Activated CD4-positive, alpha-beta memory T cell treated with anti-CD3 and anti-CD28 coated beads for 36 hours (primary cell): ENCODE results near the gene SPATA20. TPM values are rescaled to one million over a fixed set of nuclear protein-coding genes. Genes with fewer than 3 reads are reported as not detected.

ENCODE experiments used
- CTCF ChIA-PET: fragments of 350-600 bp; sonication (Branson Sonifier 250); formaldehyde crosslinking; loops from one replicate; lab custom pipeline; 2021; ENCODE audit warnings: antibody characterized with exemption, inconsistent platforms; lab: Charles Lee
- POLR2A ChIA-PET: fragments of 350-600 bp; sonication (Branson Sonifier 250); formaldehyde crosslinking; loops from one replicate; lab custom pipeline; 2021; ENCODE audit warnings: antibody characterized with exemption; lab: Charles Lee
- DNase-seq: peaks from one replicate; pipeline ENCODE4 v3.0.0-alpha.2; 2020
- H3K27ac Mint-ChIP-seq: one replicate; pipeline ENCODE4 v1.8.0; 2021; ENCODE audit warnings: mixed read lengths
- H3K27me3 Mint-ChIP-seq: one replicate; pipeline ENCODE4 v1.8.0; 2021; ENCODE audit warnings: mixed read lengths
- H3K36me3 Mint-ChIP-seq: one replicate; pipeline ENCODE4 v1.8.0; 2021; ENCODE audit warnings: mixed read lengths
- H3K4me1 Mint-ChIP-seq: one replicate; pipeline ENCODE4 v1.8.0; 2021; ENCODE audit warnings: low read depth, mixed read lengths
- H3K4me3 Mint-ChIP-seq: one replicate; pipeline ENCODE4 v1.8.0; 2021; ENCODE audit warnings: mild to moderate bottlenecking, mixed read lengths
- H3K9me3 Mint-ChIP-seq: one replicate; pipeline ENCODE4 v1.8.0; 2021; ENCODE audit warnings: mixed read lengths
- intact Hi-C: fragments of 100-400 bp; cut with micrococcal nuclease; formaldehyde crosslinking; loops from one replicate; pipeline ENCODE4 v1.15.1; 2023
- total RNA-seq, 2 experiments: library from RNA; stranded (reverse); gene quantifications; one replicate each; pipeline ENCODE4 v1.2.3, GENCODE V29; 2021

SPATA20 gene
- total RNA-seq, 2 experiments from 2014 or later: 22.8 to 23.4 TPM

DNA sequence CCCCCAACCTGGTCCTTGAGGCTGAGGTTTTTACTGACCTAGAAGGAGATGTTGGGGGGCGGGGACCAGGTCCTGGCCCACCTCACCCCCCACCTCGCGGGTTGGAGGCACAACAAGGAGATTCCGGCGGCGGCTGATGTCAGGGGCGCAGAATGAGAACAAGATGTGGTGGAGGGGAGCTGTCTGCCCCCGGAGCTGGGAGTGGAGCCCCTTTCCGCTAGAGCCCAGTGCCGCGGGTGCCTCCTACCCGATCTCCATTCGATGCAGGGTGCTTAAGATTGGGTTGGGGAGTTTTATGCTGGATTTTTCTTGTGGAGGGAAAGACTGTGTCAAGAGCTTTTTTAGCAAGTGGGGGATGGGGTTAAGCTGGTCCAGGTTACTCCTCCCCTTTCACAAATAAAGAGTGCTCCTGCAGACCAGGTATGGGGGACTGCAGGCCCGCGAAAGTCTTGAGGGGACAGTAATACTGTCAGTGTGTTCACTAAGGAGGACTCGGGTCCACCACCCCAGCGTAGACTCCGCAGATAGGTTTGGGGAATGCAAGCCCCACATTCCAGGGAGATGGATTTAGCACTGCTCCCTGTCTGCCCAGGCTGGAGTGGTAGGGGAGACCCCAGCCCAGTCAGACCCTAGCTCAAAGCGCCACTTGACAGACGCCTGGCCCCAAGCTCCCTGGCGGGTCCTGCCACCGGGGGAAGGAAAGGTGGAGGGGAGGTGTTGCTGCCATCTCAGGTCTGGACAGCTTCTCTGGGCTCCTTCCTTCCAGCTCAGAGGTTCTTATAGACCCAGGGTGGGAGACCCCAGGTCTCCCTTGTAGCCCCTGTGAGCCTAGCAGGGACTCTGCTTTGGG, 15.5 kb downstream of the SPATA20 start:
- Mint-ChIP-seq H3K27me3 (peaks cover 61% of the 10 kb centered on the region), H3K4me3 (peak overlapping the region; percentile 25), H3K4me1 (peaks cover 22% of the 10 kb centered on the region), H3K9me3 (no peaks in the 10 kb centered on the region), H3K27ac (no peak overlapping the region), H3K36me3 (no peaks in the 10 kb centered on the region)
- ChIA-PET CTCF (interaction anchor here (0.6 to 1.5 kb wide), 5 partner anchors 16 to 65 kb away, joined by 3 to 4 read pairs (median 3); partner anchors contain the start of gene SPATA20), POLR2A (no interaction called here)
- intact Hi-C loops: no loop called here
- no peak for DNase-seq

DNA sequence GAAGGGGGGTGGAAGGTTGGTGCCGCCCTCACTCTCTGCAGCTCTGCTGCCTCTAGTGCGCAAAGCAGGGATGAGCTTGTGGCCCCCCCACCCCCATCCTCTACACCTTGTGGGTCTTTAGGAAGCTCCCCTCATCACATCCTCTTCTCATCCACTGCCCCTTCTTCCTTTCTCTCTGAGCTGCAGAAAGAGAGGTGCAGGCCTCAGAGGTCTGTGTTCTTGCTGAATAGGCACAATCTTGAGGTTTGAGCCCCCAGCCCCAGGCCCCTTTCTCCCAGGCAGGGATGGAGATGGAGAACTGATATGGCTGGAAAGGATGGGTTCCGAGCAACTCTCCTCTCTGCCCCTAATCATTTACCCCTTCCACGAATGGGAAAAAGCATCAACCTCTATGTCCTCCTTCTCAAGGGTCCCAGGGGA, 16.1 kb downstream of the SPATA20 start:
- intact Hi-C loops: no loop called here
- DNase-seq: no peak
- no peak overlapping the region for H3K27ac Mint-ChIP-seq

DNA sequence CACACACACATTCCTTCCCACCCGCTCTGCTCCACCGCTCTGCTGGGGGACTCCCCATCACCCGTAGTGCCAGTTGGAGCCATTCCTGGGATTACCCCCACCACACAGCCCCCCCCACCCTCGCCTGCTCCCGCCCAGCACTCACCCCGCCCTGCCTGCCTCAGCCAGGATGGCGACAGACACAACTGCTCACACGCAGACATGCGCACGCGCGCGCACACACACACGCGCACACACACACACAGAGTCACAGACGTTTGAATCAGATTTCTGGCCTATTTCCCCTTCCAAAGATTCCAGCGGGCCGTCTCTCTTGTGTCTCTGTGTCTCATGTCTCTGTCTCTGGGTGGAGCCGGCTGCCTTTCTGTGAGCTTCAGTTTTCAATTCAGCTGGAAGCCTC, 17.9 kb downstream of the SPATA20 start:
- Mint-ChIP-seq H3K4me1 (peaks cover 16% of the 10 kb centered on the region), H3K4me3 (no peak overlapping the region), H3K9me3 (no peaks in the 10 kb centered on the region), H3K36me3 (no peaks in the 10 kb centered on the region), H3K27ac (no peak overlapping the region), H3K27me3 (peaks cover 41% of the 10 kb centered on the region)
- no peak for DNase-seq
- CTCF ChIA-PET: no interaction called here
- intact Hi-C loops: no loop called here
- POLR2A ChIA-PET: no interaction called here

More for the DNA sequence above, 16.1 kb downstream of the SPATA20 start:
- Mint-ChIP-seq H3K27me3 (peaks cover 54% of the 10 kb centered on the region), H3K4me1 (peaks cover 22% of the 10 kb centered on the region), H3K36me3 (no peaks in the 10 kb centered on the region), H3K4me3 (no peak overlapping the region), H3K9me3 (no peaks in the 10 kb centered on the region)
- CTCF ChIA-PET: interaction anchor here (0.6 to 1.5 kb wide), 4 partner anchors 16 to 65 kb away, joined by 3 to 4 read pairs (median 3); partner anchors contain the start of gene SPATA20
- POLR2A ChIA-PET: no interaction called here

DNA sequence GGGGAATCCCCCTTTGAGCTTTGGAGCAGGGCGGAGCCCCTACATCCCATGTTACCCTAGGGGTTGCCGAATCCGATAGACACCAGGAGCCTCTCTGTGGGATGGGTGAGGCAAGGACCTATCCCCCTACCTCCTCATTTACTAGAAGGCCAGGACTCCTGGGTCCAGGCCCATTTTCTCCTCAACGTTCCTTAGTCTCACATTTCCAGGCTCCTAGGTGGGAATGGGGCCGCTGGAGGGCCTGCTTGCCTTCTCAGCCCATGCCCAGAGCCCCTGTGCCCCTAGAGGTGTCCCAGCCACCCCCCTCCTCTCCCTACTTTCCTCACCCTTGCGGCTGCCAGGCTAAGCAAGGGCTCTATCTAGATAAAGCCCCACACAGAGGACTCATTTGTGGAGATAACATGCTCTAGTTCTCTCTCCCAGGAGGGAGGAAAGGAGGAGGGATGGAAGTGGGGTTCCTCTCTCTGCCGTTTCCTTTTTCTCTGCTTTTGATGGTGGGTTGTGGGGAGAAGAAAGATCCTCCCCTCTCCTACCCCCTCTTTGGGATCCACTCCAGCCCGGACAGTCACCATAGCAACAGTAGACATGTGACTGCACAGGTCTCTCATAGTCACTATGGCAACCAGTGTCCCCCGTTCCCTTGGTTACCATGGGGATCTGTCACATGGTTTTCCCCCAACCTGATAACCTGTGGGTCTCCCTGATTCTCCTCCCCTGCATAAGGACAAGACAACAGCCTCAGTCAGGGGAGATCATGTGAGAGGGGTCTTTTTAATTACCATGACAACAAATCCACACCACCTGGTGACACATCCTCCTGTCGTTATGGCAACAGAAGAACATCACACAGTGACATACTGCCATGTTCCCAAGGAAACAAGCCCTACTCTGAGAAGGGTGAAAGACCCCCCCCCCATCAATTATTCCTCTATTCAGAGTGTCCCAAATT, 18.7 kb downstream of the SPATA20 start:
- Mint-ChIP-seq H3K27me3 (peaks cover 37% of the 10 kb centered on the region), H3K4me3 (no peak overlapping the region), H3K27ac (no peak overlapping the region), H3K9me3 (no peaks in the 10 kb centered on the region), H3K36me3 (no peaks in the 10 kb centered on the region), H3K4me1 (peaks cover 13% of the 10 kb centered on the region)
- no peak for DNase-seq
- POLR2A ChIA-PET: no interaction called here
- intact Hi-C loops: no loop called here
- CTCF ChIA-PET: no interaction called here

DNA sequence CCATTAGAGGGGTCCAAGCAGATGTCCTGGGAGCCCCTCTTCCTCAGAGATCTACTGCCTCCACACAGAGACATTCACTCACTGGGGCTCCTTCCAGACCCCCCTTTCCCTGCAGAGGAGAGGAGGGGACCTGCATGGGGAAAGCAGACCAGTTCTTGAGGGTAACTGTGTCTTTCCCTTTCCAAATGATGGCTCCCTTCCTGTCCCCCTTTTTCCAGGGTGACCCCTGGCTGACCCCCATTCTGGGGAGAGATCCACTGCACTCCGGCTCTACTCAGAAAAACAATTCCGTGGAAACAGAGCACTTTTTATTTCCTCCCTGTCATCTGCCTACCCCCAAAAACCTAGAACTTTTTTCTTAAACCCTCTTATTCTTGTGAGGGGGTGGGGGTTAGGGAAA, 19.9 kb downstream of the SPATA20 start:
- DNase-seq: no peak
- H3K9me3 Mint-ChIP-seq: no peaks in the 10 kb centered on the region
- peaks cover 13% of the 10 kb centered on the region for H3K4me1 Mint-ChIP-seq
- H3K36me3 Mint-ChIP-seq: no peaks in the 10 kb centered on the region
- H3K4me3 Mint-ChIP-seq: no peak overlapping the region
- H3K27me3 Mint-ChIP-seq: peaks cover 42% of the 10 kb centered on the region
- CTCF ChIA-PET: interaction anchor here (1.5 kb wide), 1 partner anchor 16 kb away, joined by 4 read pairs; no protein-coding TSS in a partner anchor
- intact Hi-C loops: no loop called here
- POLR2A ChIA-PET: no interaction called here
- H3K27ac Mint-ChIP-seq: no peak overlapping the region

DNA sequence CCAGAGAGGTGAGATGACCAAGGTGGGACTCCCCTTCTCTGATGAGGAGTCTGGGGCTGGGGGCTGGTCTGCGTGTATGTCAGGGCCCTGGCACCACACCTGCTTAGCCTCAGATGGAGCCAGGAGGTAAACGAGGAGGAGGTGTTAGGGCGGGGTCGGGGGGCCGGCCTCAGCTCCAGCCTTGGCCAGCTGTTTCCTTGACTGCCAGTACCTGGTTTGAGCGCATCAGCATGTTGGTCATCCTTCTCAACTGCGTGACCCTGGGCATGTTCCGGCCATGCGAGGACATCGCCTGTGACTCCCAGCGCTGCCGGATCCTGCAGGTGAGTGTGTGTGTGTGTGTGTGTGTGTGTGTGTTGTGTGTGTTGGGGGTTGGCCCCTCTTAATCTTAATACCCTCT, 21.7 kb downstream of the SPATA20 start:
- Mint-ChIP-seq H3K27ac (no peak overlapping the region), H3K9me3 (no peaks in the 10 kb centered on the region), H3K36me3 (no peaks in the 10 kb centered on the region), H3K4me1 (peaks cover 8% of the 10 kb centered on the region), H3K27me3 (peaks cover 27% of the 10 kb centered on the region), H3K4me3 (no peak overlapping the region)
- CTCF ChIA-PET: no interaction called here
- intact Hi-C loops: no loop called here
- DNase-seq: no peak
- POLR2A ChIA-PET: no interaction called here

DNA sequence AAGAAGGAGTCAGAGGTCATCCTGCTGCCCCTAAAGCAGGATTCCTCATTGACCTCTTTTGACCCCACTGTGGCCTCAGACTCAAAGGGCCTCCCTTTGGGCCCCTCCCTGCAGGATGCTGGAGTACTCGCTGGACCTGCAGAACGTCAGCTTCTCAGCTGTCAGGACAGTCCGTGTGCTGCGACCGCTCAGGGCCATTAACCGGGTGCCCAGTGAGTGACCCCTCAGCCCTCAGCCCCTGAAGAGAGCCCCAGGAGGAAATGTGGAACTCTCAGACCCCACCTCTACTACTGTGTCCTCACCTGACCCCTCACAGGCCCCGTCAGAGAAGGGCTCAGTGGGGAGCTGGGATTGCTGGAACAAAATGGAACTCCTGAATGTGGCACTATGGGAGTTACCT, 22.6 kb downstream of the SPATA20 start:
- ChIA-PET CTCF (no interaction called here), POLR2A (no interaction called here)
- H3K4me3 Mint-ChIP-seq: no peak overlapping the region
- DNase-seq: no peak
- H3K4me1 Mint-ChIP-seq: peaks cover 8% of the 10 kb centered on the region
- no peaks in the 10 kb centered on the region for H3K36me3 Mint-ChIP-seq
- H3K27ac Mint-ChIP-seq: no peak overlapping the region
- peaks cover 20% of the 10 kb centered on the region for H3K27me3 Mint-ChIP-seq
- intact Hi-C loops: no loop called here
- H3K9me3 Mint-ChIP-seq: no peaks in the 10 kb centered on the region

DNA sequence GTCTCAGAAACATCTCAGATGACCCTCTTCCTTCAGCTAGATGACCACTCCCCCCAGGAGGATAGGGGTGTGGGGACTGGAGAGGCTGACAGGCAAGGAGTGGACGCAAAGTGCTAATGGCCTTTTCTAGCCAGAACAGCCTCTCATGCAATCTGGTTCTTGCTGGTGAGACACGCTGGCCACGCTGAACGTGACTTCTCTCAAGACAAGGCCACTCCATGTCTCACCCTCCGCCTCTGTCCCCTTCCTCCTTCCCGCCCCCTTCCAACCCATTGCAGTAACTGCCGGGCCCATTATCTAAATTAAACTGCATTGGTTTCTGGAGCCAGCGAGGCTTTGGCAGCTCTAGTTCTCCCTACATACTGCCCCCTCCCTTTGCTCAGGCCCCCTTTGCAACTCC, 23.1 kb downstream of the SPATA20 start:
- Mint-ChIP-seq H3K36me3 (no peaks in the 10 kb centered on the region), H3K4me3 (no peak overlapping the region), H3K27ac (no peak overlapping the region), H3K27me3 (peaks cover 16% of the 10 kb centered on the region), H3K4me1 (peaks cover 6% of the 10 kb centered on the region), H3K9me3 (no peaks in the 10 kb centered on the region)
- CTCF ChIA-PET: no interaction called here
- POLR2A ChIA-PET: no interaction called here
- intact Hi-C loops: no loop called here
- no peak for DNase-seq

DNA sequence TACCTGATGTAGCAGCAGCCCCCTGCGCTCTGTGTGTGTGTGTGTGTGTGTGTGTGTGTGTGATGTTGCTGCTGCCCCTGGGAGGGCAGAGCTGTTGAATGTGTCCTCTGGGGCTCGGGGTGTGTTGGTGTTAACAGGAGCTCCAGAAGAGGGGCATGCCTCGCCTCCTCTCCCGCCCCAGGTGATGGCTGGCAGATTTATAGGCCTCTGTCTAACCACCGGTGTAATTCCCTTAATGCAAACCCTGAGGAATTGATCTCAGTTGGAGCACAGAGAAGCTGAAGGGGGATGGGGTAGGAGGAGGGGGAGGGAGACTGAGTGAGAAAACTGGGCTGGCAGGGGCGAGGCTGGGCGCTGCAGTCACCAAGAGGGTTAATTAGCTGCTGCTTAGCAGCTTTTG, 23.6 kb downstream of the SPATA20 start:
- H3K9me3 Mint-ChIP-seq: no peaks in the 10 kb centered on the region
- intact Hi-C loops: no loop called here
- POLR2A ChIA-PET: no interaction called here
- H3K4me3 Mint-ChIP-seq: no peak overlapping the region
- no peaks in the 10 kb centered on the region for H3K36me3 Mint-ChIP-seq
- no peak overlapping the region for H3K27ac Mint-ChIP-seq
- no peak for DNase-seq
- peaks cover 3% of the 10 kb centered on the region for H3K4me1 Mint-ChIP-seq
- peaks cover 14% of the 10 kb centered on the region for H3K27me3 Mint-ChIP-seq
- CTCF ChIA-PET: no interaction called here

DNA sequence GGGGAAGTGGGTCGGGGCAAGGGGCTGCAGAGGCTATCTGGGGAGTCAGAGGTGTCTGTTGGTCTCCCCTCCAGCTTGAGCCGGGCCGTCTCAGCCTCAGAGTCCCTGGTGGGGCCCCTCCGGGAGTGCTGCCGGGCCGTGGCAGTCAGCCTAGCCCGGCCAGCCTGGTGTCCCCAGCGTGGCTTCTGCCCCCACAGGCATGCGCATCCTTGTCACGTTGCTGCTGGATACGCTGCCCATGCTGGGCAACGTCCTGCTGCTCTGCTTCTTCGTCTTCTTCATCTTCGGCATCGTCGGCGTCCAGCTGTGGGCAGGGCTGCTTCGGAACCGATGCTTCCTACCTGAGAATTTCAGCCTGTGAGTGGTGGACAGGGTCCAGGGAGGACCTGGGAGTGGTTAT, 24.7 kb downstream of the SPATA20 start:
- no peaks in the 10 kb centered on the region for H3K4me1 Mint-ChIP-seq
- CTCF ChIA-PET: no interaction called here
- H3K27ac Mint-ChIP-seq: no peak overlapping the region
- no peaks in the 10 kb centered on the region for H3K36me3 Mint-ChIP-seq
- H3K9me3 Mint-ChIP-seq: no peaks in the 10 kb centered on the region
- POLR2A ChIA-PET: no interaction called here
- peaks cover 4% of the 10 kb centered on the region for H3K27me3 Mint-ChIP-seq
- no peak for DNase-seq
- intact Hi-C loops: no loop called here
- no peak overlapping the region for H3K4me3 Mint-ChIP-seq

DNA sequence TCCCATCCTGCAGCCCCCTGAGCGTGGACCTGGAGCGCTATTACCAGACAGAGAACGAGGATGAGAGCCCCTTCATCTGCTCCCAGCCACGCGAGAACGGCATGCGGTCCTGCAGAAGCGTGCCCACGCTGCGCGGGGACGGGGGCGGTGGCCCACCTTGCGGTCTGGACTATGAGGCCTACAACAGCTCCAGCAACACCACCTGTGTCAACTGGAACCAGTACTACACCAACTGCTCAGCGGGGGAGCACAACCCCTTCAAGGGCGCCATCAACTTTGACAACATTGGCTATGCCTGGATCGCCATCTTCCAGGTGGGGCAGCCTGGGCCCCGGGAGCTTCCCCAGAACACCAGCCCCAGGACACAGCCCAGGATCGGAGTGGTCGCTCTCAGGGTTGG, 25.6 kb downstream of the SPATA20 start:
- no peak for DNase-seq
- ChIA-PET CTCF (interaction anchor here (1.2 kb wide), 1 partner anchor 211 kb away, joined by 3 read pairs; no protein-coding TSS in a partner anchor), POLR2A (no interaction called here)
- H3K4me1 Mint-ChIP-seq: no peaks in the 10 kb centered on the region
- intact Hi-C loops: no loop called here
- no peaks in the 10 kb centered on the region for H3K9me3 Mint-ChIP-seq
- peaks cover 4% of the 10 kb centered on the region for H3K27me3 Mint-ChIP-seq
- no peak overlapping the region for H3K4me3 Mint-ChIP-seq
- H3K27ac Mint-ChIP-seq: no peak overlapping the region
- no peaks in the 10 kb centered on the region for H3K36me3 Mint-ChIP-seq
